Endothelial cell of umbilical vein (primary cell): ENCODE data around the gene BRD3.

ENCODE experiments used
- CTCF ChIP-seq, 2 donors: IDR thresholded peaks; 1 replicate in 1 of 2; 2 replicates in 1 of 2; pipeline ENCODE4 v1.5.1; 2011; ENCODE audit warnings: low read length in 2 of 2, mild to moderate bottlenecking in 2 of 2, moderate library complexity in 2 of 2, control low read depth in 1 of 2, inconsistent platforms in 1 of 2, low read depth in 1 of 2; ENCODE audit not compliant: insufficient read depth in 1 of 2; ENCODE audit errors: extremely low read depth in 1 of 2
- EZH2 ChIP-seq: IDR thresholded peaks from 2 replicates; pipeline ENCODE4 v1.6.1; 2012; ENCODE audit warnings: borderline replicate concordance, low read depth, mild to moderate bottlenecking, moderate library complexity, low read length, inconsistent platforms; ENCODE audit not compliant: severe bottlenecking
- FOS ChIP-seq: IDR thresholded peaks from 2 replicates; pipeline ENCODE4 v1.6.1; 2011; ENCODE audit warnings: mild to moderate bottlenecking, low read length, moderate library complexity, borderline replicate concordance; ENCODE audit not compliant: insufficient read depth
- MAX ChIP-seq: IDR thresholded peaks from 2 replicates; pipeline ENCODE4 v1.6.1; 2011; ENCODE audit not compliant: insufficient read depth, insufficient read length
- MYC ChIP-seq: IDR thresholded peaks from one replicate; pipeline ENCODE4 v1.6.1; 2011; ENCODE audit warnings: mild to moderate bottlenecking, low read depth, low read length
- POLR2A ChIP-seq: IDR thresholded peaks from 2 replicates; pipeline ENCODE4 v1.6.1; 2012; ENCODE audit warnings: low read depth, mild to moderate bottlenecking, control low read depth, low read length
- POLR2AphosphoS5 ChIP-seq: IDR thresholded peaks from 2 replicates; pipeline ENCODE4 v1.6.1; 2012; ENCODE audit warnings: low read depth, mild to moderate bottlenecking, control low read depth, low read length, moderate library complexity; ENCODE audit not compliant: insufficient read depth

- no peak for TF ChIP-seq CTCF (IDR thresholded peaks at IDR 0.05; ENCODE audit: extremely low read depth in 1 of 2, insufficient read depth in 1 of 2, low read depth in 1 of 2, low read length in 2 of 2)
- TF ChIP-seq POLR2AphosphoS5 = no peak
- TF ChIP-seq MYC = no peak
- no peak for TF ChIP-seq POLR2A
- TF ChIP-seq EZH2 = no peak
- no peak for TF ChIP-seq FOS
- no peak for TF ChIP-seq MAX
These were observed 40.3 kb downstream of the BRD3 start for GRCh38 chr9:134027561-134027960.
